LHCN-M2 (cell line): ENCODE results near the gene VMO1. TPM values are rescaled to one million over a fixed set of nuclear protein-coding genes. Genes with fewer than 3 reads are reported as not detected.

Source experiments
- total RNA-seq: library from RNA; depleted of rRNA; stranded (reverse); fragments of >200 nt; gene quantifications from 2 replicates; pipeline ENCODE4 v1.2.3, GENCODE V29; 2014; rRNA removed

Gene VMO1
- total RNA-seq, 1 experiment from 2014 or later, result 0.17 TPM

Other genes starting within 250 kb of the VMO1 start
- 58.8 and 69.1 TPM in 2 replicates for gene MYBBP1A, start 231.0 kb downstream of the VMO1 start, total RNA-seq
- not detected in 2 replicates for gene GGT6, start 225.8 kb downstream of the VMO1 start, total RNA-seq
- not detected in 2 replicates for gene SMTNL2, start 201.8 kb downstream of the VMO1 start, total RNA-seq
- gene ALOX15, start 144.7 kb downstream of the VMO1 start, total RNA-seq, result not detected in 2 replicates
- 19.0 and 22.4 TPM in 2 replicates for gene PELP1, start 82.2 kb downstream of the VMO1 start, total RNA-seq
- 9.0 and 12.6 TPM in 2 replicates for gene ARRB2, start 75.7 kb downstream of the VMO1 start, total RNA-seq
- 16.0 and 23.6 TPM in 2 replicates for gene MED11, start 54.9 kb downstream of the VMO1 start, total RNA-seq
- gene ZMYND15, start 46.5 kb downstream of the VMO1 start, total RNA-seq, result 0.06 TPM in 1 of 2 replicates, not detected in the other
- gene CXCL16, start 46.4 kb downstream of the VMO1 start, total RNA-seq, result 0.29 and 0.58 TPM in 2 replicates
- gene TM4SF5, start 14.5 kb downstream of the VMO1 start, total RNA-seq, result not detected in 2 replicates
- not detected in 2 replicates for gene GLTPD2, start 2.6 kb upstream of the VMO1 start, total RNA-seq
- gene PSMB6, start 9.8 kb upstream of the VMO1 start, total RNA-seq, result 165 and 204 TPM in 2 replicates
- gene PLD2, start 20.8 kb upstream of the VMO1 start, total RNA-seq, result 13.6 and 15.3 TPM in 2 replicates
- gene MINK1, start 47.0 kb upstream of the VMO1 start, total RNA-seq, result 26.7 and 33.6 TPM in 2 replicates
- gene C17orf107, start 113.2 kb upstream of the VMO1 start, total RNA-seq, result under 0.01 and 0.06 TPM in 2 replicates
- gene CHRNE, start 116.7 kb upstream of the VMO1 start, total RNA-seq, result 0.19 TPM in 1 of 2 replicates, not detected in the other
- gene GP1BA, start 145.9 kb upstream of the VMO1 start, total RNA-seq, result not detected in 2 replicates
- gene SLC25A11, start 153.7 kb upstream of the VMO1 start, total RNA-seq, result 92.3 and 93.5 TPM in 2 replicates
- 34.4 and 38.2 TPM in 2 replicates for gene RNF167, start 153.9 kb upstream of the VMO1 start, total RNA-seq
- gene PFN1, start 162.2 kb upstream of the VMO1 start, total RNA-seq, result 1,610 and 1,782 TPM in 2 replicates
- gene ENO3, start 164.8 kb upstream of the VMO1 start, total RNA-seq, result 5.2 and 7.9 TPM in 2 replicates
- gene SPAG7, start 181.5 kb upstream of the VMO1 start, total RNA-seq, result 69.6 and 75.0 TPM in 2 replicates
- gene CAMTA2, start 201.3 kb upstream of the VMO1 start, total RNA-seq, result 12.4 and 13.2 TPM in 2 replicates
- 0.34 and 0.64 TPM in 2 replicates for gene INCA1, start 211.2 kb upstream of the VMO1 start, total RNA-seq
- gene KIF1C, start 211.6 kb upstream of the VMO1 start, total RNA-seq, result 75.9 and 82.0 TPM in 2 replicates
- 0.06 TPM in 1 of 2 replicates, not detected in the other for gene SLC52A1, start 249.1 kb upstream of the VMO1 start, total RNA-seq